SK-N-SH (cell line): Measurements from ENCODE around the gene EFCAB12. TPM values are rescaled to one million over a fixed set of nuclear protein-coding genes. Genes with fewer than 3 reads are reported as not detected.

Experiments used
- CTCF ChIA-PET: fragments of 300-600, 350-600 bp; formaldehyde crosslinking; extraction: SDS; loops from one replicate; lab custom pipeline; 2021; lab: Yijun Ruan, JAX
- POLR2A ChIA-PET: fragments of 350-600 bp; sonication (Branson Sonifier 250); formaldehyde crosslinking; extraction: SDS; loops from one replicate; lab custom pipeline; 2020; ENCODE audit warnings: antibody characterized with exemption, inconsistent platforms; lab: Yijun Ruan, JAX
- DNase-seq: peaks from one replicate; pipeline ENCODE4 v3.0.0; 2012
- H2AFZ ChIP-seq: fragments of 200-600 bp; sonication (generic); 2 replicates; pipeline ENCODE4 v1.8.1; 2016; ENCODE audit warnings: antibody characterized with exemption, mild to moderate bottlenecking, low read depth
- H3F3A ChIP-seq: fragments of 200-600 bp; sonication (generic); replicated peaks from 2 replicates; pipeline ENCODE3; 2016; ENCODE audit warnings: antibody characterized with exemption, mild to moderate bottlenecking; ENCODE audit not compliant: insufficient read depth
- H3K27ac ChIP-seq, 2 experiments: fragments of 200-500 bp in 1 of 2; fragments of 200-600 bp in 1 of 2; sonication (Bioruptor generic) in 1 of 2; sonication (generic), shearing (Covaris generic) in 1 of 2; 2 replicates each; pipeline versions ENCODE4 v1.5.1 to v1.6.1; 2014 to 2016; ENCODE audit warnings: low read depth in 2 of 2, inconsistent platforms in 1 of 2, low read length in 1 of 2, mild to moderate bottlenecking in 1 of 2, mixed read lengths in 1 of 2
- H3K27me3 ChIP-seq: fragments of 200-600 bp; sonication (generic), shearing (Covaris generic); 2 replicates; pipeline ENCODE4 v1.6.1; 2016; ENCODE audit warnings: mixed run types; ENCODE audit not compliant: insufficient read depth
- H3K36me3 ChIP-seq, 2 experiments: fragments of 200-500 bp in 1 of 2; fragments of 200-600 bp in 1 of 2; sonication (Bioruptor generic) in 1 of 2; sonication (generic) in 1 of 2; replicated peaks in 1 of 2; 2 replicates each; pipeline versions ENCODE3 to v1.5.1; 2014 to 2016; ENCODE audit warnings: low read length in 1 of 2, mild to moderate bottlenecking in 1 of 2; ENCODE audit not compliant: insufficient read depth in 2 of 2, control insufficient read depth in 1 of 2
- H3K4me1 ChIP-seq, 2 experiments: fragments of 200-500 bp in 1 of 2; fragments of 200-600 bp in 1 of 2; sonication (Bioruptor generic) in 1 of 2; sonication (generic), shearing (Covaris generic) in 1 of 2; 2 replicates each; pipeline versions ENCODE4 v1.5.1 to v1.6.1; 2014 to 2016; ENCODE audit warnings: low read depth in 1 of 2, low read length in 1 of 2, mixed run types in 1 of 2; ENCODE audit not compliant: insufficient read depth in 2 of 2, control insufficient read depth in 1 of 2
- H3K4me2 ChIP-seq: fragments of 200-600 bp; sonication (generic), shearing (Covaris generic); 2 replicates; pipeline ENCODE4 v1.6.1; 2017; ENCODE audit warnings: mixed run types
- H3K4me3 ChIP-seq, 2 experiments: fragments of 200-500 bp in 1 of 2; fragments of 200-600 bp in 1 of 2; sonication (Bioruptor generic) in 1 of 2; sonication (generic), shearing (Covaris generic) in 1 of 2; 2 replicates each; pipeline versions ENCODE4 v1.5.1 to v1.8.1; 2014 to 2016; ENCODE audit warnings: low read depth in 2 of 2, inconsistent platforms in 1 of 2, low read length in 1 of 2, mild to moderate bottlenecking in 1 of 2, mixed read lengths in 1 of 2, moderate library complexity in 1 of 2
- H3K79me2 ChIP-seq: fragments of 200-600 bp; sonication (generic); 2 replicates; pipeline ENCODE4 v1.8.1; 2017; ENCODE audit warnings: mild to moderate bottlenecking; ENCODE audit not compliant: insufficient read depth
- H3K9ac ChIP-seq: fragments of 200-600 bp; sonication (generic); 2 replicates; pipeline ENCODE4 v1.6.1; 2017; ENCODE audit warnings: mixed run types
- H3K9me2 ChIP-seq: fragments of 200-600 bp; sonication (generic); 2 replicates; pipeline ENCODE4 v1.6.1; 2017; ENCODE audit warnings: mixed run types
- H3K9me3 ChIP-seq: fragments of 200-600 bp; sonication (generic); 2 replicates; pipeline ENCODE4 v1.6.1; 2017; ENCODE audit warnings: mixed run types, mild to moderate bottlenecking, moderate library complexity
- H4K20me1 ChIP-seq: fragments of 200-600 bp; sonication (generic); 2 replicates; pipeline ENCODE4 v1.6.1; 2017; ENCODE audit warnings: mild to moderate bottlenecking, mixed run types; ENCODE audit not compliant: insufficient read depth
- CHD2 ChIP-seq: fragments of 150-350 bp; IDR thresholded peaks from 2 replicates; pipeline ENCODE4 v1.6.1; 2018; ENCODE audit warnings: low read length; ENCODE audit not compliant: partially characterized antibody
- EP300 ChIP-seq, 2 experiments: IDR thresholded peaks; 2 replicates each; pipeline versions ENCODE4 v1.4.0 to v1.6.1; 2012; ENCODE audit warnings: borderline replicate concordance in 1 of 2, low read depth in 1 of 2, low read length in 1 of 2
- EZH2phosphoT487 ChIP-seq: fragments of 200-600 bp; sonication (generic); IDR thresholded peaks from 2 replicates; pipeline ENCODE4 v1.6.1; 2017; ENCODE audit warnings: low read depth, mixed run types, mild to moderate bottlenecking, antibody characterized with exemption, moderate library complexity, borderline replicate concordance
- FOXJ3 ChIP-seq: sonication (generic); formaldehyde crosslinking; IDR thresholded peaks from 2 replicates; pipeline ENCODE4 v1.5.1; 2020; ENCODE audit warnings: mild to moderate bottlenecking, missing genetic modification reagents
- GABPA ChIP-seq: IDR thresholded peaks from 2 replicates; pipeline ENCODE4 v1.4.0; 2012; ENCODE audit warnings: low read depth, mild to moderate bottlenecking
- GATA2 ChIP-seq: sonication (generic); formaldehyde crosslinking; IDR thresholded peaks from 2 replicates; pipeline ENCODE4 v1.5.0; 2020; ENCODE audit warnings: mild to moderate bottlenecking, missing genetic modification reagents
- JUND ChIP-seq: IDR thresholded peaks from 2 replicates; pipeline ENCODE4 v1.4.0; 2012
- MAX ChIP-seq: IDR thresholded peaks from 2 replicates; pipeline ENCODE4 v1.4.0; 2012; ENCODE audit warnings: low read depth
- MEF2A ChIP-seq: IDR thresholded peaks from 2 replicates; pipeline ENCODE4 v1.4.0; 2012; ENCODE audit warnings: low read depth, borderline replicate concordance
- MXI1 ChIP-seq: IDR thresholded peaks from 2 replicates; pipeline ENCODE4 v1.6.1; 2012; ENCODE audit warnings: mild to moderate bottlenecking, low read depth, low read length, improper control_type of control experiment
- NFIC ChIP-seq: IDR thresholded peaks from 2 replicates; pipeline ENCODE4 v1.4.0; 2012; ENCODE audit warnings: borderline replicate concordance
- PBX3 ChIP-seq: IDR thresholded peaks from 2 replicates; pipeline ENCODE4; 2012
- POLR2AphosphoS5 ChIP-seq: IDR thresholded peaks from 2 replicates; pipeline ENCODE4 v1.6.1; 2012; ENCODE audit warnings: low read depth, low read length
- RCOR1 ChIP-seq: fragments of 150-350 bp; IDR thresholded peaks from 2 replicates; pipeline ENCODE4 v1.6.1; 2017; ENCODE audit warnings: antibody characterized with exemption, low read length
- RFX5 ChIP-seq: IDR thresholded peaks from 2 replicates; pipeline ENCODE4 v1.6.1; 2012; ENCODE audit warnings: mild to moderate bottlenecking, improper control_type of control experiment, low read length
- SIN3A ChIP-seq: IDR thresholded peaks from 2 replicates; pipeline ENCODE4 v1.6.1; 2012; ENCODE audit warnings: low read depth, mild to moderate bottlenecking, low read length, moderate library complexity, borderline replicate concordance
- SMC3 ChIP-seq: IDR thresholded peaks from 2 replicates; pipeline ENCODE4 v1.6.1; 2012; ENCODE audit warnings: low read depth, low read length, improper control_type of control experiment
- TAF1 ChIP-seq: IDR thresholded peaks from 2 replicates; pipeline ENCODE4 v1.6.1; 2012; ENCODE audit warnings: low read depth, mild to moderate bottlenecking, low read length, moderate library complexity, borderline replicate concordance
- TEAD4 ChIP-seq: IDR thresholded peaks from 2 replicates; pipeline ENCODE4 v1.4.0; 2012; ENCODE audit warnings: mild to moderate bottlenecking, borderline replicate concordance; ENCODE audit not compliant: insufficient read depth
- USF1 ChIP-seq: IDR thresholded peaks from 2 replicates; pipeline ENCODE4 v1.4.0; 2012; ENCODE audit warnings: low read depth, borderline replicate concordance
- USF2 ChIP-seq: fragments of 150-350 bp; IDR thresholded peaks from 2 replicates; pipeline ENCODE4 v1.6.1; 2017; ENCODE audit warnings: antibody characterized with exemption, low read length, low read depth, borderline replicate concordance
- WGBS: methylation state at CpG from one replicate; pipeline ENCODE4 v1.1.6; 2017; ENCODE audit warnings: low lambda C conversion rate; 5-methylcytosine and 5-hydroxymethylcytosine counted together
- polyA plus RNA-seq, 3 experiments: library from polyadenylated mRNA; depleted of rRNA; stranded (reverse); fragments of >200 nt; gene quantifications; 2 replicates each; pipeline ENCODE4 v1.2.3, GENCODE V29; 2012

The EFCAB12 gene
- polyA plus RNA-seq (2012; rRNA removed), result 0.26 and 0.38 TPM in 2 replicates
- 0.04 and 0.09 TPM in 2 replicates for polyA plus RNA-seq (2012; cell fraction: cytosol; rRNA removed)
- 1.7 and 1.8 TPM in 2 replicates for polyA plus RNA-seq (2012; cell fraction: nucleus; rRNA removed)

GRCh38 chr3:129428376-129429079, at the start of gene EFCAB12:
Gene EFCAB12, minus strand, starts transcription at chr3:129428636. Its CDS starts 148 bp downstream, at chr3:129428488.
- TF ChIP-seq TAF1 (0 out of 2 replicates have a peak, but pooled peaks have one; percentile 42), CHD2 (no peak), USF2 (peak; percentile 63; the same call in 1 of the 2 replicates), RFX5 (no peak; the same call in 1 of the 2 replicates), MXI1 (peak; percentile 92), MAX (peak; percentile 61), USF1 (peak; percentile 94), POLR2AphosphoS5 (peak; percentile 73)
- ChIA-PET CTCF (interaction anchor here (0.7 to 2.0 kb wide), 5 partner anchors 11 to 375 kb away, joined by 3 to 11 read pairs (median 3); no protein-coding TSS in a partner anchor), POLR2A (interaction anchor here (0.6 to 1.4 kb wide), 6 partner anchors 9 to 165 kb away, joined by 3 read pairs; partner anchors contain the start of genes IFT122 and MBD4)
- Histone ChIP-seq H3K9ac (peak within 1 kb of the TSS; percentile 23; the same call in 1 of the 2 replicates), H3K36me3 (peaks cover 26% of the 10 kb centered on the region in 2 experiments), H3K4me3 (peak within 1 kb of the TSS; percentile 61 to 62), H3K4me1 (peaks cover 0 to 12% of the 10 kb centered on the region in 2 experiments; a peak in 2 of 4 replicates), H3K9me2 (no peaks in the 10 kb centered on the region), H3K9me3 (no peaks in the 10 kb centered on the region), H3K4me2 (peak within 1 kb of the TSS; percentile 78), H3K27ac (peak within 1 kb of the TSS; percentile 38 to 81; a peak in 3 of 4 replicates), H4K20me1 (no peaks in the 10 kb centered on the region), H3K79me2 (no peaks in the 10 kb centered on the region), H3F3A (peaks cover 14% of the 10 kb centered on the region), H2AFZ (peak within 1 kb of the TSS; percentile 78), H3K27me3 (no peaks in the 10 kb centered on the region)
- WGBS, result 5% methylated on average over 15 of the region's 42 CpGs
- DNase-seq, result peak; percentile 93

- Histone ChIP-seq H3K9me3 (no peaks in the 10 kb centered on the region), H3K27ac (no peak overlapping the region), H3K9ac (no peak overlapping the region), H3K9me2 (no peaks in the 10 kb centered on the region), H3K27me3 (no peaks in the 10 kb centered on the region), H3K79me2 (no peaks in the 10 kb centered on the region), H3F3A (peaks cover 4% of the 10 kb centered on the region), H3K4me3 (no peak overlapping the region), H2AFZ (no peak overlapping the region), H3K4me1 (peaks cover 0 to 5% of the 10 kb centered on the region in 2 experiments; a peak in 2 of 4 replicates), H4K20me1 (no peaks in the 10 kb centered on the region), H3K4me2 (no peak overlapping the region), H3K36me3 (peaks cover 9 to 25% of the 10 kb centered on the region in 2 experiments)
- DNase-seq, result no peak
- CTCF ChIA-PET, result interaction anchor here (1.2 kb wide), 1 partner anchor 14 kb away, joined by 4 read pairs; no protein-coding TSS in a partner anchor
- WGBS, result 91% methylated on average over 6 of the region's 6 CpGs
- POLR2A ChIA-PET, result no interaction called here
- TF ChIP-seq GATA2 (CRISPR knock-in tag) (no peak), CHD2 (no peak), NFIC (no peak), USF1 (no peak), EP300 (IDR thresholded peaks at IDR 0.05; ENCODE audit: borderline replicate concordance in 1 of 2, low read depth in 1 of 2, low read length in 1 of 2) (no peak), MEF2A (no peak), TEAD4 (no peak), EZH2phosphoT487 (no peak), RCOR1 (no peak), PBX3 (no peak), GABPA (no peak), SIN3A (no peak), JUND (no peak), RFX5 (no peak), FOXJ3 (CRISPR knock-in tag) (no peak), SMC3 (no peak), POLR2AphosphoS5 (no peak)
These were observed 48.1 kb upstream of the EFCAB12 start for GRCh38 chr3:129476586-129476985.
